ENCODE data around the gene ASIC2. TPM values are rescaled to one million over a fixed set of nuclear protein-coding genes. Genes with fewer than 3 reads are reported as not detected.

The ASIC2 gene
- total and polyA plus RNA-seq, 2 donors (not counting 1 experiment from before 2014, with no cell fraction given) = not detected

DNA sequence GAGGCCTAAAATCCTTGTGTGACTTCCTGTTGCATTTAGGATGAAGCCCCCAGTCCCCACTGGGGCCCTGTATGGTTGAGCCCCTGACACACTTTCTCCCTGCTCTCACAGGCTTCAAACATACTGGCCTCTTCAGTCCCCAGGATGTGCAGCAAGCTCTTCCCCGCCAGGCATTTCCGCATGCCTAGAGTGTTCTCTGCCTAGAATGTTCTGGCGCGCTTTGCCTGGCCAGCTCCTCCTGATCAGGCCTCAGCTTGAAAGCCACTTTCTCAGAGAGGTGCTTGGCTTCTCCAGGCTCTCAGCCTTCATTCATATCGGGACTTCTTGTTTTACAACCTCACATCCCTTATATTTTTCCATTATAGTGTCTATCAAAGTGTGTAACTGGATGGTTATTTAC lies 177.7 kb downstream of the ASIC2 start:
- H3K79me2 ChIP-seq (ENCODE audit: control insufficient read depth, insufficient read depth, low read length) = no peaks in the 10 kb centered on the region
- CTCF ChIA-PET = no interaction called here
- POLR2A ChIA-PET = no interaction called here
- no peaks in the 10 kb centered on the region for H3K27me3 ChIP-seq (replicated peaks in 1 of 4; ENCODE audit: control extremely low read depth in 1 of 4, control insufficient read depth in 3 of 4, insufficient read depth in 4 of 4, low read length in 3 of 4)
- no peak overlapping the region for H3K4me3 ChIP-seq (ENCODE audit: control extremely low read depth in 1 of 5, extremely low read depth in 1 of 5, insufficient read depth in 1 of 5, low read depth in 2 of 5, low read length in 4 of 5)
- DNase-seq (no peak), ATAC-seq (ENCODE audit: low read depth) (no peak)
- no peak overlapping the region for H2AFZ ChIP-seq (ENCODE audit: insufficient read depth, low read depth, low read length, poor library complexity, severe bottlenecking)
- Mint-ChIP-seq H3K4me3 (no peak overlapping the region), H3K27me3 (peaks cover 29% of the 10 kb centered on the region), H3K9me3 (ENCODE audit: insufficient read depth) (peaks cover 2% of the 10 kb centered on the region), H3K27ac (no peak overlapping the region), H3K4me1 (no peaks in the 10 kb centered on the region)
- H3K27ac ChIP-seq (ENCODE audit: low read length in 2 of 2) = no peak overlapping the region
- intact Hi-C loops (cut with micrococcal nuclease) = no loop called here
- no peaks in the 10 kb centered on the region for H3K36me3 ChIP-seq (replicated peaks in 1 of 2; ENCODE audit: control extremely low read depth in 1 of 2, control insufficient read depth in 1 of 2, extremely low read depth in 1 of 2, insufficient read depth in 2 of 2, low read length in 1 of 2)
- TF ChIP-seq, protein P1, sequence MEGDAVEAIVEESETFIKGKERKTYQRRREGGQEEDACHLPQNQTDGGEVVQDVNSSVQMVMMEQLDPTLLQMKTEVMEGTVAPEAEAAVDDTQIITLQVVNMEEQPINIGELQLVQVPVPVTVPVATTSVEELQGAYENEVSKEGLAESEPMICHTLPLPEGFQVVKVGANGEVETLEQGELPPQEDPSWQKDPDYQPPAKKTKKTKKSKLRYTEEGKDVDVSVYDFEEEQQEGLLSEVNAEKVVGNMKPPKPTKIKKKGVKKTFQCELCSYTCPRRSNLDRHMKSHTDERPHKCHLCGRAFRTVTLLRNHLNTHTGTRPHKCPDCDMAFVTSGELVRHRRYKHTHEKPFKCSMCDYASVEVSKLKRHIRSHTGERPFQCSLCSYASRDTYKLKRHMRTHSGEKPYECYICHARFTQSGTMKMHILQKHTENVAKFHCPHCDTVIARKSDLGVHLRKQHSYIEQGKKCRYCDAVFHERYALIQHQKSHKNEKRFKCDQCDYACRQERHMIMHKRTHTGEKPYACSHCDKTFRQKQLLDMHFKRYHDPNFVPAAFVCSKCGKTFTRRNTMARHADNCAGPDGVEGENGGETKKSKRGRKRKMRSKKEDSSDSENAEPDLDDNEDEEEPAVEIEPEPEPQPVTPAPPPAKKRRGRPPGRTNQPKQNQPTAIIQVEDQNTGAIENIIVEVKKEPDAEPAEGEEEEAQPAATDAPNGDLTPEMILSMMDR (IDR thresholded peaks at IDR 0.05) = no peak
- TF ChIP-seq EZH2 (IDR thresholded peaks at IDR 0.05; ENCODE audit: borderline replicate concordance, insufficient read depth, low read depth, low read length, poor library complexity, severe bottlenecking) = no peak
- no peaks in the 10 kb centered on the region for H3K4me1 ChIP-seq (ENCODE audit: control insufficient read depth in 2 of 2, insufficient read depth in 2 of 2, low read length in 2 of 2)
- no peak overlapping the region for H3K4me2 ChIP-seq (replicated peaks; ENCODE audit: low read depth, low read length, poor library complexity, severe bottlenecking)
- no peak overlapping the region for H3K9ac ChIP-seq (ENCODE audit: low read length)
- H4K20me1 ChIP-seq (ENCODE audit: control insufficient read depth, insufficient read depth, low read length, poor library complexity, severe bottlenecking) = no peaks in the 10 kb centered on the region
- H3K9me3 ChIP-seq (ENCODE audit: control extremely low read depth in 1 of 3, control insufficient read depth in 2 of 3, insufficient read depth in 1 of 3, low read length in 2 of 3) = no peaks in the 10 kb centered on the region
- 100% methylated on average over 4 of the region's 5 CpGs for WGBS (ENCODE audit: insufficient coverage)

DNA sequence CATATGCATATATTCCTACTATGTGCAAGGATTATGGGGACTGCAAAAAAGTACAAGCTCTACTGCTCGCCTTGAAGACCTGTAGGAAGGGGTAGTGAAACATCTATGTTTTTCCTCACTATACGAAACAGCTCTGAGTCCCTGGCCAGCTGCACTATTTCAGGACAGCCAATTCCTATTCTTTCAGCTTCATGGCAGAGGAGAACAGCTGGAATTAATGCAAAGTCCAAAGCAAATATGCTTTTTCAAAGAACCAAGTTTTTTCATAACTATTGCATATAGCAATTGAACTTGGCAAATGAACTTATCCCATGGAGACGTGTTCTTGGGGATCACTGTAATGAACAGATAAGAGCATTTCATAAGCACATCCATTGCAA lies 179.1 kb downstream of the ASIC2 start:
- WGBS (ENCODE audit: insufficient coverage) = 60% methylated on average over 1 of the region's 3 CpGs
- no peak overlapping the region for H3K27ac Mint-ChIP-seq

More for the DNA sequence above, 179.1 kb downstream of the ASIC2 start:
- CTCF ChIA-PET = no interaction called here
- H3K79me2 ChIP-seq (ENCODE audit: control insufficient read depth, insufficient read depth, low read length) = no peaks in the 10 kb centered on the region
- ATAC-seq (ENCODE audit: low read depth) = no peak
- POLR2A ChIA-PET = no interaction called here
- H3K4me3 ChIP-seq (ENCODE audit: control extremely low read depth in 1 of 5, extremely low read depth in 1 of 5, insufficient read depth in 1 of 5, low read depth in 2 of 5, low read length in 4 of 5) = no peak overlapping the region
- no peak overlapping the region for H3K9ac ChIP-seq (ENCODE audit: low read length)
- intact Hi-C loops (cut with micrococcal nuclease) = no loop called here
- H3K27me3 ChIP-seq (replicated peaks in 1 of 4; ENCODE audit: control extremely low read depth in 1 of 4, control insufficient read depth in 3 of 4, insufficient read depth in 4 of 4, low read length in 3 of 4) = no peaks in the 10 kb centered on the region
- H3K4me3 Mint-ChIP-seq = no peak overlapping the region
- no peak for TF ChIP-seq EZH2 (IDR thresholded peaks at IDR 0.05; ENCODE audit: borderline replicate concordance, insufficient read depth, low read depth, low read length, poor library complexity, severe bottlenecking)
- H3K9me3 ChIP-seq (ENCODE audit: control extremely low read depth in 1 of 3, control insufficient read depth in 2 of 3, insufficient read depth in 1 of 3, low read length in 2 of 3) = no peaks in the 10 kb centered on the region
- no peak for DNase-seq
- H4K20me1 ChIP-seq (ENCODE audit: control insufficient read depth, insufficient read depth, low read length, poor library complexity, severe bottlenecking) = no peaks in the 10 kb centered on the region
- peaks cover 2% of the 10 kb centered on the region for H3K9me3 Mint-ChIP-seq (ENCODE audit: insufficient read depth)
- no peak overlapping the region for H3K27ac ChIP-seq (ENCODE audit: low read length in 2 of 2)
- H2AFZ ChIP-seq (ENCODE audit: insufficient read depth, low read depth, low read length, poor library complexity, severe bottlenecking) = no peak overlapping the region
- H3K27me3 Mint-ChIP-seq = peaks cover 34% of the 10 kb centered on the region
- no peaks in the 10 kb centered on the region for H3K4me1 Mint-ChIP-seq
- no peaks in the 10 kb centered on the region for H3K36me3 ChIP-seq (replicated peaks in 1 of 2; ENCODE audit: control extremely low read depth in 1 of 2, control insufficient read depth in 1 of 2, extremely low read depth in 1 of 2, insufficient read depth in 2 of 2, low read length in 1 of 2)
- no peaks in the 10 kb centered on the region for H3K4me1 ChIP-seq (ENCODE audit: control insufficient read depth in 2 of 2, insufficient read depth in 2 of 2, low read length in 2 of 2)
- H3K4me2 ChIP-seq (replicated peaks; ENCODE audit: low read depth, low read length, poor library complexity, severe bottlenecking) = no peak overlapping the region
